Colonic mucosa (tissue), 4 donors: ENCODE data around the gene LYST. TPM values are rescaled to one million over a fixed set of nuclear protein-coding genes. Genes with fewer than 3 reads are reported as not detected.
"Not testable (repeated sequence)": the region's sequence is repeated elsewhere in the genome, so short reads cannot be mapped to it uniquely, and the experiment has no call there.

Experiments
- DNase-seq: peaks from one replicate; pipeline ENCODE4 v3.0.0-alpha.2; 2020
- H3K27ac ChIP-seq: fragments of 200-600 bp; one replicate; pipeline ENCODE4 v1.8.0; 2021
- H3K27me3 ChIP-seq: fragments of 200-600 bp; one replicate; pipeline ENCODE4 v1.8.0; 2021
- H3K36me3 ChIP-seq: fragments of 200-600 bp; one replicate; pipeline ENCODE4 v1.8.0; 2021
- H3K4me1 ChIP-seq: fragments of 200-600 bp; one replicate; pipeline ENCODE4 v1.8.0; 2021; ENCODE audit warnings: mild to moderate bottlenecking
- H3K4me3 ChIP-seq: fragments of 200-600 bp; one replicate; pipeline ENCODE4 v1.8.0; 2021
- H3K9ac ChIP-seq, 2 donors: one replicate each; pipeline ENCODE4 v1.7.0; 2013; ENCODE audit warnings: control low read depth in 2 of 2, low read depth in 2 of 2, low read length in 2 of 2
- H3K9me3 ChIP-seq: fragments of 200-600 bp; one replicate; pipeline ENCODE4 v1.8.0; 2021
- CTCF ChIP-seq: fragments of 200-600 bp; IDR thresholded peaks from one replicate; pipeline ENCODE4 v1.8.0; 2022; ENCODE audit warnings: antibody characterized with exemption, mild to moderate bottlenecking
- intact Hi-C: fragments of 100-400 bp; cut with DNase I; formaldehyde crosslinking; loops from one replicate; pipeline ENCODE4 v1.14.1; 2022
- total RNA-seq, 2 donors: library from RNA; stranded (reverse); fragmentation: NEBNext Ultra II Directional in 1 of 2; extraction: Animal tissue kit (Norgen Biotek cat#: 25700) in 1 of 2; gene quantifications; one replicate each; pipeline ENCODE4 v1.2.1, GENCODE V29; 2021
- donor health status: healthy.
- donor health status: DM: no; HTN: no; CAD: no.
- donor health status: DM: no; HTN: no; CAD: no.

Gene LYST
- total RNA-seq, 2 donors from 2014 or later = 13.7 to 20.0 TPM

GRCh38 chr1:235624721-235625333 is 241.9 kb downstream of the LYST start:
- H3K27ac ChIP-seq = no peak overlapping the region
- H3K9me3 ChIP-seq = no peaks in the 10 kb centered on the region
- TF ChIP-seq CTCF = no peak
- intact Hi-C loops = no loop called here
- H3K9ac ChIP-seq = no peak overlapping the region
- no peaks in the 10 kb centered on the region for H3K36me3 ChIP-seq
- no peak for DNase-seq
- peaks cover 3% of the 10 kb centered on the region for H3K4me1 ChIP-seq
- no peak overlapping the region for H3K4me3 ChIP-seq
- H3K27me3 ChIP-seq = no peaks in the 10 kb centered on the region

GRCh38 chr1:235622936-235623779 is 243.5 kb downstream of the LYST start:
- TF ChIP-seq CTCF = no peak
- Histone ChIP-seq H3K27ac (no peak overlapping the region), H3K4me3 (no peak overlapping the region), H3K4me1 (peaks cover 3% of the 10 kb centered on the region), H3K9ac (no peak overlapping the region), H3K27me3 (no peaks in the 10 kb centered on the region), H3K9me3 (no peaks in the 10 kb centered on the region), H3K36me3 (no peaks in the 10 kb centered on the region)
- intact Hi-C loops = no loop called here
- peak; percentile 57 for DNase-seq

- H3K4me3 ChIP-seq, intact Hi-C loops, H3K9ac ChIP-seq, H3K27ac ChIP-seq, H3K9me3 ChIP-seq, H3K4me1 ChIP-seq, H3K36me3 ChIP-seq, DNase-seq, H3K27me3 ChIP-seq: not testable (repeated sequence)
Measured at GRCh38 chr1:235619149-235619548, 247.6 kb downstream of the LYST start.

GRCh38 chr1:235617808-235618207 is 248.9 kb downstream of the LYST start:
- Histone ChIP-seq H3K4me1 (no peaks in the 10 kb centered on the region), H3K27ac (no peak overlapping the region), H3K27me3 (no peaks in the 10 kb centered on the region), H3K9me3 (no peaks in the 10 kb centered on the region), H3K36me3 (no peaks in the 10 kb centered on the region), H3K4me3 (no peak overlapping the region), H3K9ac (no peak overlapping the region)
- no peak for TF ChIP-seq CTCF
- intact Hi-C loops = no loop called here
- DNase-seq = no peak

- no peaks in the 10 kb centered on the region for H3K36me3 ChIP-seq
- H3K27ac ChIP-seq = no peak overlapping the region
- no peak for TF ChIP-seq CTCF
- no peaks in the 10 kb centered on the region for H3K9me3 ChIP-seq
- H3K9ac ChIP-seq = no peak overlapping the region
- H3K4me3 ChIP-seq = no peak overlapping the region
- DNase-seq = no peak
- no peaks in the 10 kb centered on the region for H3K4me1 ChIP-seq
- intact Hi-C loops = no loop called here
- no peaks in the 10 kb centered on the region for H3K27me3 ChIP-seq
Measured at GRCh38 chr1:235617140-235617539, 249.6 kb downstream of the LYST start.

- no peak overlapping the region for H3K9ac ChIP-seq
Measured at GRCh38 chr1:235614442-235614954, 252.2 kb downstream of the LYST start.

More at GRCh38 chr1:235614442-235614954, 252.2 kb downstream of the LYST start:
- DNase-seq = no peak
- Histone ChIP-seq H3K36me3 (no peaks in the 10 kb centered on the region), H3K4me1 (no peaks in the 10 kb centered on the region), H3K9me3 (no peaks in the 10 kb centered on the region), H3K4me3 (no peak overlapping the region), H3K27me3 (no peaks in the 10 kb centered on the region), H3K27ac (no peak overlapping the region)
- no peak for TF ChIP-seq CTCF
- intact Hi-C loops = no loop called here
